H9 (cell line): Measurements from ENCODE around the gene RGS6. TPM values are rescaled to one million over a fixed set of nuclear protein-coding genes. Genes with fewer than 3 reads are reported as not detected.

Experiments
- DNase-seq: peaks from one replicate; pipeline ENCODE4 v3.0.0-alpha.2; 2017
- H2AFZ ChIP-seq: one replicate; pipeline ENCODE4 v1.6.1; 2013; ENCODE audit warnings: mild to moderate bottlenecking, low read length, control low read depth, moderate library complexity
- H2AK5ac ChIP-seq: 2 replicates; pipeline ENCODE4 v1.6.1; 2013; ENCODE audit warnings: low read length, control low read depth, mixed read lengths; ENCODE audit not compliant: insufficient read length
- H2BK120ac ChIP-seq: one replicate; pipeline ENCODE4 v1.6.1; 2013; ENCODE audit warnings: low read depth, mild to moderate bottlenecking, low read length, control low read depth, inconsistent platforms; ENCODE audit not compliant: poor library complexity, severe bottlenecking
- H2BK12ac ChIP-seq: 2 replicates; pipeline ENCODE4 v1.6.1; 2013; ENCODE audit warnings: low read length, control low read depth, mixed read lengths, low read depth; ENCODE audit not compliant: insufficient read length
- H2BK15ac ChIP-seq: 2 replicates; pipeline ENCODE4 v1.6.1; 2013; ENCODE audit warnings: low read depth, low read length, control low read depth
- H2BK20ac ChIP-seq: one replicate; pipeline ENCODE4 v1.6.1; 2013; ENCODE audit warnings: low read depth, mild to moderate bottlenecking, low read length, control low read depth, inconsistent platforms; ENCODE audit not compliant: poor library complexity, severe bottlenecking
- H2BK5ac ChIP-seq: 2 replicates; pipeline ENCODE4 v1.6.1; 2013; ENCODE audit warnings: low read length, control low read depth, mixed read lengths; ENCODE audit not compliant: insufficient read length
- H3K14ac ChIP-seq: 2 replicates; pipeline ENCODE4 v1.6.1; 2013; ENCODE audit warnings: low read length, control low read depth; ENCODE audit not compliant: insufficient read depth
- H3K18ac ChIP-seq: 2 replicates; pipeline ENCODE4 v1.6.1; 2013; ENCODE audit warnings: low read depth, mild to moderate bottlenecking, mixed read lengths, low read length, control low read depth; ENCODE audit not compliant: insufficient read length
- H3K23ac ChIP-seq: 2 replicates; pipeline ENCODE4 v1.6.1; 2013; ENCODE audit warnings: low read length, control low read depth, mixed read lengths, low read depth; ENCODE audit not compliant: insufficient read length
- H3K23me2 ChIP-seq: 2 replicates; pipeline ENCODE4 v1.6.1; 2013; ENCODE audit warnings: low read depth, mild to moderate bottlenecking, mixed read lengths, low read length, control low read depth; ENCODE audit not compliant: insufficient read length, poor library complexity, severe bottlenecking
- H3K27ac ChIP-seq: 2 replicates; pipeline ENCODE4 v1.5.1; 2013; ENCODE audit warnings: low read length, control low read depth, mixed read lengths, low read depth; ENCODE audit not compliant: insufficient read length
- H3K27me3 ChIP-seq: 2 replicates; pipeline ENCODE4 v1.6.1; 2013; ENCODE audit warnings: low read length, control low read depth, inconsistent platforms; ENCODE audit not compliant: insufficient read depth
- H3K4ac ChIP-seq: 2 replicates; pipeline ENCODE4 v1.6.1; 2013; ENCODE audit warnings: low read depth, mild to moderate bottlenecking, control low read depth, inconsistent platforms, low read length, moderate library complexity
- H3K4me1 ChIP-seq: 2 replicates; pipeline ENCODE4 v1.6.1; 2013; ENCODE audit warnings: low read length, control low read depth, inconsistent platforms; ENCODE audit not compliant: insufficient read depth
- H3K4me2 ChIP-seq: 2 replicates; pipeline ENCODE4 v1.6.1; 2013; ENCODE audit warnings: low read length, control low read depth, mixed read lengths; ENCODE audit not compliant: insufficient read length, insufficient read depth
- H3K56ac ChIP-seq: 2 replicates; pipeline ENCODE4 v1.6.1; 2013; ENCODE audit warnings: low read depth, mild to moderate bottlenecking, mixed read lengths, low read length, control low read depth; ENCODE audit not compliant: insufficient read length
- H3K79me1 ChIP-seq: 2 replicates; pipeline ENCODE4 v1.6.1; 2013; ENCODE audit warnings: low read depth, mild to moderate bottlenecking, moderate library complexity, low read length, control low read depth, inconsistent platforms; ENCODE audit not compliant: insufficient read depth, poor library complexity, severe bottlenecking
- H3K79me2 ChIP-seq: 2 replicates; pipeline ENCODE4 v1.6.1; 2013; ENCODE audit warnings: low read length, control low read depth, inconsistent platforms; ENCODE audit not compliant: insufficient read depth
- H3K9ac ChIP-seq: 2 replicates; pipeline ENCODE4 v1.6.1; 2013; ENCODE audit warnings: low read length, control low read depth, mixed read lengths; ENCODE audit not compliant: insufficient read length; ENCODE audit errors: extremely low read depth
- H3K9me3 ChIP-seq: one replicate; pipeline ENCODE4 v1.6.1; 2013; ENCODE audit warnings: low read depth, low read length, inconsistent platforms; ENCODE audit not compliant: control insufficient read depth
- H3T11ph ChIP-seq: one replicate; pipeline ENCODE4 v1.6.1; 2013; ENCODE audit warnings: mild to moderate bottlenecking, low read length, control low read depth, inconsistent platforms
- H4K20me1 ChIP-seq: one replicate; pipeline ENCODE4 v1.6.1; 2013; ENCODE audit not compliant: control insufficient read depth, insufficient read length, insufficient read depth
- H4K5ac ChIP-seq: 2 replicates; pipeline ENCODE4 v1.6.1; 2013; ENCODE audit warnings: low read depth, mild to moderate bottlenecking, mixed read lengths, low read length, control low read depth; ENCODE audit not compliant: insufficient read length
- H4K8ac ChIP-seq: replicated peaks from 2 replicates; pipeline ENCODE4 v1.6.1; 2013; ENCODE audit warnings: low read length, control low read depth, mixed read lengths, low read depth; ENCODE audit not compliant: insufficient read length
- H4K91ac ChIP-seq: 2 replicates; pipeline ENCODE4 v1.6.1; 2013; ENCODE audit warnings: low read depth, mild to moderate bottlenecking, moderate library complexity, mixed read lengths, low read length, control low read depth; ENCODE audit not compliant: insufficient read length
- H3K27ac Mint-ChIP-seq, 3 experiments: 2 replicates in 2 of 3; 3 replicates in 1 of 3; pipeline ENCODE4 v1.8.0; 2020 to 2021; ENCODE audit warnings: mixed read lengths in 3 of 3, mild to moderate bottlenecking in 1 of 3, moderate library complexity in 1 of 3
- H3K27me3 Mint-ChIP-seq: 2 replicates; pipeline ENCODE4 v1.8.0; 2021; ENCODE audit warnings: low read depth, mild to moderate bottlenecking, moderate library complexity, mixed read lengths
- H3K36me3 Mint-ChIP-seq, 3 experiments: 2 replicates in 2 of 3; 3 replicates in 1 of 3; pipeline ENCODE4 v1.8.0; 2020 to 2021; ENCODE audit warnings: low read depth in 3 of 3, mixed read lengths in 3 of 3; ENCODE audit not compliant: insufficient read depth in 1 of 3
- H3K4me1 Mint-ChIP-seq, 2 experiments: 2 replicates each; pipeline ENCODE4 v1.8.0; 2020; ENCODE audit warnings: mixed read lengths in 2 of 2
- H3K4me3 Mint-ChIP-seq, 2 experiments: 2 replicates in 1 of 2; 3 replicates in 1 of 2; pipeline ENCODE4 v1.8.0; 2020 to 2021; ENCODE audit warnings: mild to moderate bottlenecking in 2 of 2, mixed read lengths in 2 of 2, moderate library complexity in 1 of 2
- H3K9me3 Mint-ChIP-seq, 2 experiments: 2 replicates in 1 of 2; 3 replicates in 1 of 2; pipeline ENCODE4 v1.8.0; 2020; ENCODE audit warnings: mild to moderate bottlenecking in 2 of 2, mixed read lengths in 2 of 2, moderate library complexity in 1 of 2
- CTCF ChIP-seq: fragments of 200-600 bp; sonication (generic); conservative IDR thresholded peaks from 3 replicates; pipeline ENCODE4 v1.8.0; 2021; ENCODE audit warnings: antibody characterized with exemption, mild to moderate bottlenecking
- WGBS: extraction: QIAGEN DNeasy Blood & Tissue Kit; methylation state at CpG from one replicate; pipeline ENCODE4 v1.1.7; 2013; ENCODE audit warnings: missing lambda C conversion rate, low lambda C conversion rate, mixed read lengths; ENCODE audit not compliant: insufficient read length; ENCODE audit errors: extremely low coverage; 5-methylcytosine and 5-hydroxymethylcytosine counted together
- total RNA-seq: library from RNA; stranded (reverse); gene quantifications from 2 replicates; pipeline ENCODE4 v1.2.1, GENCODE V29; 2021

Gene RGS6
- total RNA-seq, 1 experiment from 2014 or later, result 3.0 TPM

GRCh38 chr14:72308967-72309485 lies 376.8 kb downstream of the RGS6 start:
- no peak overlapping the region for H2BK5ac ChIP-seq
- Mint-ChIP-seq H3K27ac (peak overlapping the region in 1 of 3 experiments; percentile 88; a peak in 1 of 7 replicates), H3K4me1 (peaks cover 4 to 6% of the 10 kb centered on the region in 2 experiments; a peak in 2 of 4 replicates), H3K27me3 (peaks cover 1% of the 10 kb centered on the region; the same call in 1 of the 2 replicates), H3K9me3 (peaks cover 14 to 19% of the 10 kb centered on the region in 2 experiments), H3K36me3 (peaks cover 0 to 12% (median 4%) of the 10 kb centered on the region in 3 experiments; a peak in 4 of 7 replicates), H3K4me3 (no peak overlapping the region)
- H2BK12ac ChIP-seq, result no peak overlapping the region
- no peak overlapping the region for H2BK120ac ChIP-seq
- no peaks in the 10 kb centered on the region for H3K27me3 ChIP-seq
- H3K56ac ChIP-seq, result no peak overlapping the region
- H3K27ac ChIP-seq, result no peak overlapping the region
- H3K4me2 ChIP-seq, result no peak overlapping the region
- H3T11ph ChIP-seq, result no peak overlapping the region
- no peak overlapping the region for H2AFZ ChIP-seq
- no peak overlapping the region for H2BK15ac ChIP-seq
- H4K8ac ChIP-seq, result no peak overlapping the region
- no peak for TF ChIP-seq CTCF
- no peak overlapping the region for H4K91ac ChIP-seq
- WGBS, result no CpG with 5 or more reads among the region's 6 CpGs
- H3K23me2 ChIP-seq, result no peaks in the 10 kb centered on the region
- H3K79me1 ChIP-seq, result no peaks in the 10 kb centered on the region
- no peaks in the 10 kb centered on the region for H3K79me2 ChIP-seq
- no peak overlapping the region for H4K5ac ChIP-seq
- 0 out of 2 replicates have a peak overlapping the region, but pooled peaks have one; percentile 28 for H3K14ac ChIP-seq
- no peak overlapping the region for H3K18ac ChIP-seq
- H3K9ac ChIP-seq, result no peak overlapping the region
- H4K20me1 ChIP-seq, result no peaks in the 10 kb centered on the region
- no peak for DNase-seq
- H3K9me3 ChIP-seq, result no peaks in the 10 kb centered on the region
- no peak overlapping the region for H2AK5ac ChIP-seq
- no peak overlapping the region for H2BK20ac ChIP-seq
- no peak overlapping the region for H3K23ac ChIP-seq
- H3K4me1 ChIP-seq, result no peaks in the 10 kb centered on the region
- H3K4ac ChIP-seq, result no peak overlapping the region
